ENCODE data around the gene XYLT1. TPM values are rescaled to one million over a fixed set of nuclear protein-coding genes. Genes with fewer than 3 reads are reported as not detected.

The XYLT1 gene
- total RNA-seq, 1 experiment from 2014 or later, result 25.0 TPM

GRCh38 chr16:17225541-17225940 is 245.2 kb downstream of the XYLT1 start:
- no peaks in the 10 kb centered on the region for H3K9me3 Mint-ChIP-seq
- ChIA-PET POLR2A (no interaction called here), CTCF (no interaction called here)
- no peaks in the 10 kb centered on the region for H3K36me3 Mint-ChIP-seq
- H3K4me3 Mint-ChIP-seq, result no peak overlapping the region
- ATAC-seq, result no peak
- H3K4me1 Mint-ChIP-seq, result peaks cover 20% of the 10 kb centered on the region
- TF ChIP-seq MYBL2 (CRISPR knock-in tag; IDR thresholded peaks at IDR 0.05) (no peak), ZNF121 (CRISPR knock-in tag; IDR thresholded peaks at IDR 0.05) (no peak), EMX1 (CRISPR knock-in tag; IDR thresholded peaks at IDR 0.05) (no peak), PRDM15 (CRISPR knock-in tag; IDR thresholded peaks at IDR 0.05) (no peak), ARID4B (CRISPR knock-in tag; IDR thresholded peaks at IDR 0.05; ENCODE audit: borderline replicate concordance) (no peak), HMGA2 (CRISPR knock-in tag; IDR thresholded peaks at IDR 0.05) (no peak)
- TF ChIP-seq, protein P1, sequence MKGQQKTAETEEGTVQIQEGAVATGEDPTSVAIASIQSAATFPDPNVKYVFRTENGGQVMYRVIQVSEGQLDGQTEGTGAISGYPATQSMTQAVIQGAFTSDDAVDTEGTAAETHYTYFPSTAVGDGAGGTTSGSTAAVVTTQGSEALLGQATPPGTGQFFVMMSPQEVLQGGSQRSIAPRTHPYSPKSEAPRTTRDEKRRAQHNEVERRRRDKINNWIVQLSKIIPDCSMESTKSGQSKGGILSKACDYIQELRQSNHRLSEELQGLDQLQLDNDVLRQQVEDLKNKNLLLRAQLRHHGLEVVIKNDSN (CRISPR knock-in tag; IDR thresholded peaks at IDR 0.05), result no peak
- TF ChIP-seq, protein P2, sequence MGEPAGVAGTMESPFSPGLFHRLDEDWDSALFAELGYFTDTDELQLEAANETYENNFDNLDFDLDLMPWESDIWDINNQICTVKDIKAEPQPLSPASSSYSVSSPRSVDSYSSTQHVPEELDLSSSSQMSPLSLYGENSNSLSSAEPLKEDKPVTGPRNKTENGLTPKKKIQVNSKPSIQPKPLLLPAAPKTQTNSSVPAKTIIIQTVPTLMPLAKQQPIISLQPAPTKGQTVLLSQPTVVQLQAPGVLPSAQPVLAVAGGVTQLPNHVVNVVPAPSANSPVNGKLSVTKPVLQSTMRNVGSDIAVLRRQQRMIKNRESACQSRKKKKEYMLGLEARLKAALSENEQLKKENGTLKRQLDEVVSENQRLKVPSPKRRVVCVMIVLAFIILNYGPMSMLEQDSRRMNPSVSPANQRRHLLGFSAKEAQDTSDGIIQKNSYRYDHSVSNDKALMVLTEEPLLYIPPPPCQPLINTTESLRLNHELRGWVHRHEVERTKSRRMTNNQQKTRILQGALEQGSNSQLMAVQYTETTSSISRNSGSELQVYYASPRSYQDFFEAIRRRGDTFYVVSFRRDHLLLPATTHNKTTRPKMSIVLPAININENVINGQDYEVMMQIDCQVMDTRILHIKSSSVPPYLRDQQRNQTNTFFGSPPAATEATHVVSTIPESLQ (CRISPR knock-in tag; IDR thresholded peaks at IDR 0.05), result no peak
- TF ChIP-seq, protein P3, sequence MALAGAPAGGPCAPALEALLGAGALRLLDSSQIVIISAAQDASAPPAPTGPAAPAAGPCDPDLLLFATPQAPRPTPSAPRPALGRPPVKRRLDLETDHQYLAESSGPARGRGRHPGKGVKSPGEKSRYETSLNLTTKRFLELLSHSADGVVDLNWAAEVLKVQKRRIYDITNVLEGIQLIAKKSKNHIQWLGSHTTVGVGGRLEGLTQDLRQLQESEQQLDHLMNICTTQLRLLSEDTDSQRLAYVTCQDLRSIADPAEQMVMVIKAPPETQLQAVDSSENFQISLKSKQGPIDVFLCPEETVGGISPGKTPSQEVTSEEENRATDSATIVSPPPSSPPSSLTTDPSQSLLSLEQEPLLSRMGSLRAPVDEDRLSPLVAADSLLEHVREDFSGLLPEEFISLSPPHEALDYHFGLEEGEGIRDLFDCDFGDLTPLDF (CRISPR knock-in tag; IDR thresholded peaks at IDR 0.05), result no peak
- no peaks in the 10 kb centered on the region for H3K27me3 Mint-ChIP-seq (ENCODE audit: low read depth)
- no peak for DNase-seq (ENCODE audit: low spot score)
- no peak overlapping the region for H3K27ac Mint-ChIP-seq

DNA sequence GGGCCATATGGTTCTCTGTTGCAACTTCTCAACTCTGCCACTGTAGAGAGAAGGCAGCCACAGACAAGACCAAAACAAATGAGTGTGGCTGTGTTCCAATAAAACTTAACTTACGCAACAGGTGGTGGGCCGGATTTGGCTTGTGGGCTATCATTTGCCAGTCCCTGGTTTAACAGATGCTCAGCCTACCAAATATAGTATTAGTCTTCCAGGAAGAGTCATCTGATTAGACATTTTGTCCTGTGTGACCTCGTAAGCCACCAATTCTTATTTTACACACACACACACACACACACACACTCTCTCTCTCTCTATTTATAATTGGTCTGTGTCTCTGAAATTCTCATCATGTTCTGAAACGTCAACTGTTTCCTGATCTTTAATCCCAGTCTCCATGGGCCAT is 245.9 kb downstream of the XYLT1 start:
- H3K27ac Mint-ChIP-seq, result no peak overlapping the region
- H3K36me3 Mint-ChIP-seq, result no peaks in the 10 kb centered on the region
- ChIA-PET CTCF (no interaction called here), POLR2A (no interaction called here)
- TF ChIP-seq, protein P4, sequence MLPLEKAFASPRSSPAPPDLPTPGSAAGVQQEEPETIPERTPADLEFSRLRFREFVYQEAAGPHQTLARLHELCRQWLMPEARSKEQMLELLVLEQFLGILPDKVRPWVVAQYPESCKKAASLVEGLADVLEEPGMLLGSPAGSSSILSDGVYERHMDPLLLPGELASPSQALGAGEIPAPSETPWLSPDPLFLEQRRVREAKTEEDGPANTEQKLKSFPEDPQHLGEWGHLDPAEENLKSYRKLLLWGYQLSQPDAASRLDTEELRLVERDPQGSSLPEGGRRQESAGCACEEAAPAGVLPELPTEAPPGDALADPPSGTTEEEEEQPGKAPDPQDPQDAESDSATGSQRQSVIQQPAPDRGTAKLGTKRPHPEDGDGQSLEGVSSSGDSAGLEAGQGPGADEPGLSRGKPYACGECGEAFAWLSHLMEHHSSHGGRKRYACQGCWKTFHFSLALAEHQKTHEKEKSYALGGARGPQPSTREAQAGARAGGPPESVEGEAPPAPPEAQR (CRISPR knock-in tag; IDR thresholded peaks at IDR 0.05), result no peak
- TF ChIP-seq SMAD3 (CRISPR knock-in tag; IDR thresholded peaks at IDR 0.05; ENCODE audit: borderline replicate concordance) (no peak), ZNF317 (CRISPR knock-in tag; IDR thresholded peaks at IDR 0.05; ENCODE audit: borderline replicate concordance, low read depth) (no peak), NR1H2 (CRISPR knock-in tag; IDR thresholded peaks at IDR 0.05) (no peak)
- no peak for ATAC-seq
- no peaks in the 10 kb centered on the region for H3K27me3 Mint-ChIP-seq (ENCODE audit: low read depth)
- no peak for DNase-seq (ENCODE audit: low spot score)
- no peaks in the 10 kb centered on the region for H3K9me3 Mint-ChIP-seq
- H3K4me3 Mint-ChIP-seq, result no peak overlapping the region
- H3K4me1 Mint-ChIP-seq, result peaks cover 20% of the 10 kb centered on the region
